OCI-LY7 (cell line): Measurements from ENCODE around the gene CATSPER1. TPM values are rescaled to one million over a fixed set of nuclear protein-coding genes. Genes with fewer than 3 reads are reported as not detected.

ENCODE experiments used
- BruUV-seq: library from RNA; stranded (reverse); fragments of 400-500 nt; replicated peaks from 2 replicates; lab custom pipeline; 2021; lab: Mats Ljungman, UMichigan
- CTCF ChIA-PET: fragments of 300-600 bp; sonication (Branson Sonifier 250); formaldehyde crosslinking; loops from one replicate; lab custom pipeline; 2022; ENCODE audit warnings: antibody characterized with exemption; ENCODE audit not compliant: unreplicated experiment; lab: Charles Lee
- POLR2A ChIA-PET: fragments of 300-600 bp; sonication (Branson Sonifier 250); formaldehyde crosslinking; loops from one replicate; lab custom pipeline; 2022; ENCODE audit warnings: antibody characterized with exemption; lab: Charles Lee
- DNase-seq: peaks from one replicate; pipeline ENCODE4 v3.0.0-alpha.2; 2015; ENCODE audit warnings: low spot score
- H2AFZ ChIP-seq: fragments of 200-600 bp; sonication (generic), shearing (Covaris generic); 2 replicates; pipeline ENCODE4 v1.6.1; 2014; ENCODE audit warnings: mild to moderate bottlenecking, antibody characterized with exemption, low read length, moderate library complexity
- H3K27ac ChIP-seq: fragments of 200-600 bp; sonication (generic); 2 replicates; pipeline ENCODE4 v1.5.1; 2014; ENCODE audit warnings: mixed run types, low read depth, mild to moderate bottlenecking, moderate library complexity, low read length, inconsistent platforms; ENCODE audit not compliant: poor library complexity, severe bottlenecking
- H3K36me3 ChIP-seq: fragments of 200-600 bp; sonication (generic); 2 replicates; pipeline ENCODE4 v1.6.1; 2014; ENCODE audit warnings: mild to moderate bottlenecking, antibody characterized with exemption, low read length, moderate library complexity, mixed read lengths; ENCODE audit not compliant: insufficient read depth
- H3K4me1 ChIP-seq: fragments of 200-600 bp; sonication (generic); 2 replicates; pipeline ENCODE4 v1.5.1; 2014; ENCODE audit warnings: mild to moderate bottlenecking, low read length; ENCODE audit not compliant: insufficient read depth, poor library complexity, severe bottlenecking
- H3K4me2 ChIP-seq: fragments of 200-600 bp; sonication (generic); 2 replicates; pipeline ENCODE4 v1.6.1; 2014; ENCODE audit warnings: mild to moderate bottlenecking, low read length
- H3K4me3 ChIP-seq: fragments of 200-600 bp; sonication (generic); 2 replicates; pipeline ENCODE4 v1.5.1; 2014; ENCODE audit warnings: mild to moderate bottlenecking, low read depth, low read length; ENCODE audit not compliant: poor library complexity, severe bottlenecking
- H3K79me2 ChIP-seq: fragments of 200-600 bp; sonication (generic); 2 replicates; pipeline ENCODE4 v1.6.1; 2016; ENCODE audit warnings: low read depth, mild to moderate bottlenecking, low read length, moderate library complexity, mixed read lengths; ENCODE audit not compliant: insufficient read depth
- H3K9me2 ChIP-seq: fragments of 200-600 bp; sonication (generic); 2 replicates; pipeline ENCODE4 v1.6.1; 2016; ENCODE audit warnings: mild to moderate bottlenecking, low read length, mixed read lengths; ENCODE audit not compliant: insufficient read depth
- H3K9me3 ChIP-seq: fragments of 200-600 bp; sonication (generic); 2 replicates; pipeline ENCODE4 v1.6.1; 2014; ENCODE audit warnings: mild to moderate bottlenecking, mixed run types, low read length, mixed read lengths
- H4K20me1 ChIP-seq: fragments of 200-600 bp; sonication (generic); 2 replicates; pipeline ENCODE4 v1.6.1; 2014; ENCODE audit warnings: mild to moderate bottlenecking, antibody characterized with exemption, low read length, moderate library complexity, mixed read lengths; ENCODE audit not compliant: insufficient read depth
- EZH2phosphoT487 ChIP-seq: fragments of 200-600 bp; sonication (generic); IDR thresholded peaks from 2 replicates; pipeline ENCODE4 v1.6.1; 2018; ENCODE audit warnings: low read depth, borderline replicate concordance, mild to moderate bottlenecking, mixed run types, antibody characterized with exemption, low read length, moderate library complexity, mixed read lengths
- intact Hi-C: fragments of 100-400 bp; cut with micrococcal nuclease; formaldehyde crosslinking; loops from one replicate; pipeline ENCODE4 v1.10.0; 2022; ENCODE audit not compliant: unreplicated experiment
- total RNA-seq, 2 experiments: library from RNA; depleted of rRNA in 1 of 2; stranded (reverse); fragments of >200 nt in 1 of 2; shearing (Covaris generic) in 1 of 2; gene quantifications; 2 replicates each; pipeline ENCODE4 v1.2.3, GENCODE V29; 2014 to 2022
- TF ChIP-seq, protein P1 (sequence below): fragments of 200-600 bp; sonication (generic); conservative IDR thresholded peaks from 2 replicates; pipeline ENCODE4 v1.5.1; 2014; ENCODE audit warnings: mild to moderate bottlenecking, antibody characterized with exemption, low read length, moderate library complexity, mixed read lengths

The CATSPER1 gene
- total RNA-seq, 2 experiments from 2014 or later = not detected

DNA sequence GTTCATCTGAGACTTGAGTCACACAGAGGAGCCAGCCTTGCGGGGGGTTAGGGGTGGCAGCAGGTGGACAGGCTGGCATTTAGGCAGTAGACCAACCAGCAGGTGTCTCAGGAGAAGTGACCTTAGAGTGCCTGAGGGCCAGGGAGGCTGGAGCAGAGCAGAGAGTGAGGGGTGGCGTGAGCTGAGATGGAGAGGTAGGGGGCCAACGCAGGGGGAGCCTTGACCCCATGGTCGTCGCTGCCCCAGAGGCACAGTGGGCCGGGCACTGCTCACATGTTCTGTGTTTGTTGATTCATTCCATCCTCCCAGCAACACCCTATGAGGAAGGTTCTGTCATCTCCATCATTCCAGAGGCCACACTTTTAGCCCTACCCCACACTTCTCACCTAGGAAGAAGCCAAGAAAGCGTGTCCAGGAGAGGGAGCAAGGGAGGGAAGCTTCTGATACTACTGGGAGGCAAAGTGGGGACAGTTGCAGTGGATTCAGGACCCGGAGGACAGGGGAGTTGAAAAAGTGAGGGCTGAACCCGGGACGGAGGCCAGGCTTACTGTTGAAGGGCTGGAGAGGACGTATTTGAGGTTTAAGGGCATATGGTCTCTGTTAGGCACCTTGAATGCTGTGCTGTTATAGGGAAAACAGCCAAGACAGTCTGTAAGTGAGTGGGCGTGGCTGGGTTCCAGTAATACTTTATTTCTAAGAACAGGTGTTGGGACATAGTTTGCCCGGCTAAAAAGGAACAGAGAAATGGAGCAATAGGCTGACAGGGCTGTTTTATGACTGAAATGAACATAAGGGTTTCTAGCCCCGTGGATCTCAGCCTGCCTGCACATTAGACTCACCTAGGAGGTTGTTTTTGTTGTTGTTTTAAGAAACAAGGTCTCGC is 57.4 kb downstream of the CATSPER1 start:
- Histone ChIP-seq H3K36me3 (peaks cover 87% of the 10 kb centered on the region), H3K4me2 (no peak overlapping the region), H3K9me2 (no peaks in the 10 kb centered on the region), H4K20me1 (no peaks in the 10 kb centered on the region), H3K27ac (no peak overlapping the region), H2AFZ (no peak overlapping the region), H3K79me2 (peaks cover 5% of the 10 kb centered on the region; the same call in 1 of the 2 replicates), H3K4me3 (no peak overlapping the region), H3K4me1 (no peaks in the 10 kb centered on the region), H3K9me3 (no peaks in the 10 kb centered on the region)
- ChIA-PET CTCF (no interaction called here), POLR2A (no interaction called here)
- TF ChIP-seq, protein P1, sequence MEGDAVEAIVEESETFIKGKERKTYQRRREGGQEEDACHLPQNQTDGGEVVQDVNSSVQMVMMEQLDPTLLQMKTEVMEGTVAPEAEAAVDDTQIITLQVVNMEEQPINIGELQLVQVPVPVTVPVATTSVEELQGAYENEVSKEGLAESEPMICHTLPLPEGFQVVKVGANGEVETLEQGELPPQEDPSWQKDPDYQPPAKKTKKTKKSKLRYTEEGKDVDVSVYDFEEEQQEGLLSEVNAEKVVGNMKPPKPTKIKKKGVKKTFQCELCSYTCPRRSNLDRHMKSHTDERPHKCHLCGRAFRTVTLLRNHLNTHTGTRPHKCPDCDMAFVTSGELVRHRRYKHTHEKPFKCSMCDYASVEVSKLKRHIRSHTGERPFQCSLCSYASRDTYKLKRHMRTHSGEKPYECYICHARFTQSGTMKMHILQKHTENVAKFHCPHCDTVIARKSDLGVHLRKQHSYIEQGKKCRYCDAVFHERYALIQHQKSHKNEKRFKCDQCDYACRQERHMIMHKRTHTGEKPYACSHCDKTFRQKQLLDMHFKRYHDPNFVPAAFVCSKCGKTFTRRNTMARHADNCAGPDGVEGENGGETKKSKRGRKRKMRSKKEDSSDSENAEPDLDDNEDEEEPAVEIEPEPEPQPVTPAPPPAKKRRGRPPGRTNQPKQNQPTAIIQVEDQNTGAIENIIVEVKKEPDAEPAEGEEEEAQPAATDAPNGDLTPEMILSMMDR = no peak
- no peak for TF ChIP-seq EZH2phosphoT487
- BruUV-seq = no TSS peak
- intact Hi-C loops = no loop called here
- DNase-seq = no peak

DNA sequence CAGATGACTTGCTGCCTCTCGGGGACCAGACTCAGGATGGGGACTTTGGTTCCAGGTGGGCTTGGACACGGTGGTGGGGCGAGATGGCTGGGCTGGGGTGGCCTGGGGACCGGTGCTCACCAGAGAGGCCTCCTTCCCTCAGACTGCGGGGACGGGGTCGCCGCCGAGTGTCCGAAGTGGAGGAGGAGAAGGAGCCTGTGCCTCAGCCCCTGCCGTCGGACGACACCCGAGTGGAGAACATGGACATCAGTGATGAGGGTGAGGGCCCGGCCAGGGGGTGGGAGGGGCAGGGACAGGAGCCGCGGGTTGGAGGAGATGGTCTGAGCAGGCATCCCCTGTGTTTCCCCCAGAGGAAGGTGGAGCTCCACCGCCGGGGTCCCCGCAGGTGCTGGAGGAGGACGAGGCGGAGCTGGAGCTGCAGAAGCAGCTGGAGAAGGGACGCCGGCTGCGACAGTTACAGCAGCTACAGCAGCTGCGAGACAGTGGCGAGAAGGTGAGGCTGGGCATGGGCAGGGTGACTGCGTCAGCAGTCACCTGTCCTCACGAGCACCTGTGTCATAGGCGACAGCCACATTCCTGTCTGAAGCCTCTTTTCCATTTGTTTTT is 58.8 kb downstream of the CATSPER1 start:
- Histone ChIP-seq H3K9me3 (no peaks in the 10 kb centered on the region), H3K79me2 (peaks cover 18% of the 10 kb centered on the region), H3K9me2 (no peaks in the 10 kb centered on the region), H4K20me1 (peaks cover 3% of the 10 kb centered on the region; the same call in 1 of the 2 replicates), H3K4me1 (peaks cover 9% of the 10 kb centered on the region), H3K27ac (no peak overlapping the region), H3K4me2 (no peak overlapping the region), H3K36me3 (peaks cover 74% of the 10 kb centered on the region), H3K4me3 (no peak overlapping the region), H2AFZ (no peak overlapping the region)
- CTCF ChIA-PET = no interaction called here
- POLR2A ChIA-PET = interaction anchor here (0.6 kb wide), 1 partner anchor 32 kb away, joined by 3 read pairs; no protein-coding TSS in a partner anchor
- TF ChIP-seq, protein P1 = no peak
- no peak for TF ChIP-seq EZH2phosphoT487
- intact Hi-C loops = no loop called here
- BruUV-seq = no TSS peak
- DNase-seq = no peak

Other genes starting within 250 kb of the CATSPER1 start
- gene AP5B1, start 245.5 kb downstream of the CATSPER1 start, total RNA-seq (2014; rRNA removed; shearing (Covaris generic)) = 10.2 and 12.9 TPM in 2 replicates
- 23.9 and 25.6 TPM in 2 replicates for gene AP5B1, start 245.5 kb downstream of the CATSPER1 start, total RNA-seq (2022)
- gene OVOL1, start 239.4 kb downstream of the CATSPER1 start, total RNA-seq (2014; rRNA removed; shearing (Covaris generic)) = 0.15 TPM in 1 of 2 replicates, not detected in the other
- not detected in 2 replicates for gene OVOL1, start 239.4 kb downstream of the CATSPER1 start, total RNA-seq (2022)
- not detected in 2 replicates for gene SNX32, start 192.5 kb downstream of the CATSPER1 start, total RNA-seq (2014; rRNA removed; shearing (Covaris generic))
- not detected in 2 replicates for gene SNX32, start 192.5 kb downstream of the CATSPER1 start, total RNA-seq (2022)
- 1,019 and 1,146 TPM in 2 replicates for gene CFL1, start 168.3 kb downstream of the CATSPER1 start, total RNA-seq (2014; rRNA removed; shearing (Covaris generic))
- gene CFL1, start 168.3 kb downstream of the CATSPER1 start, total RNA-seq (2022) = 1,064 and 1,119 TPM in 2 replicates
- 110 and 130 TPM in 2 replicates for gene MUS81, start 166.0 kb downstream of the CATSPER1 start, total RNA-seq (2014; rRNA removed; shearing (Covaris generic))
- gene MUS81, start 166.0 kb downstream of the CATSPER1 start, total RNA-seq (2022) = 94.2 and 102 TPM in 2 replicates
- gene EFEMP2, start 153.7 kb downstream of the CATSPER1 start, total RNA-seq (2014; rRNA removed; shearing (Covaris generic)) = 6.1 and 7.2 TPM in 2 replicates
- 7.6 and 8.9 TPM in 2 replicates for gene EFEMP2, start 153.7 kb downstream of the CATSPER1 start, total RNA-seq (2022)
- gene CTSW, start 146.6 kb downstream of the CATSPER1 start, total RNA-seq (2014; rRNA removed; shearing (Covaris generic)) = not detected in 2 replicates
- not detected in 2 replicates for gene CTSW, start 146.6 kb downstream of the CATSPER1 start, total RNA-seq (2022)
- gene FIBP, start 138.0 kb downstream of the CATSPER1 start, total RNA-seq (2014; rRNA removed; shearing (Covaris generic)) = 133 and 184 TPM in 2 replicates
- 89.4 and 97.3 TPM in 2 replicates for gene FIBP, start 138.0 kb downstream of the CATSPER1 start, total RNA-seq (2022)
- gene CCDC85B, start 135.8 kb downstream of the CATSPER1 start, total RNA-seq (2014; rRNA removed; shearing (Covaris generic)) = 72.7 and 76.7 TPM in 2 replicates
- gene CCDC85B, start 135.8 kb downstream of the CATSPER1 start, total RNA-seq (2022) = 49.0 and 64.1 TPM in 2 replicates
- 0.88 TPM in 1 of 2 replicates, not detected in the other for gene FOSL1, start 126.1 kb downstream of the CATSPER1 start, total RNA-seq (2014; rRNA removed; shearing (Covaris generic))
- gene FOSL1, start 126.1 kb downstream of the CATSPER1 start, total RNA-seq (2022) = 0.52 TPM in 1 of 2 replicates, not detected in the other
- gene C11orf68, start 107.4 kb downstream of the CATSPER1 start, total RNA-seq (2014; rRNA removed; shearing (Covaris generic)) = 10.7 and 11.7 TPM in 2 replicates
- 26.2 and 28.1 TPM in 2 replicates for gene C11orf68, start 107.4 kb downstream of the CATSPER1 start, total RNA-seq (2022)
- gene DRAP1, start 107.1 kb downstream of the CATSPER1 start, total RNA-seq (2014; rRNA removed; shearing (Covaris generic)) = 93.2 and 110 TPM in 2 replicates
- gene DRAP1, start 107.1 kb downstream of the CATSPER1 start, total RNA-seq (2022) = 68.2 and 81.2 TPM in 2 replicates
- not detected in 2 replicates for gene TSGA10IP, start 81.0 kb downstream of the CATSPER1 start, total RNA-seq (2014; rRNA removed; shearing (Covaris generic))
- gene TSGA10IP, start 81.0 kb downstream of the CATSPER1 start, total RNA-seq (2022) = not detected in 2 replicates
- gene SART1, start 64.7 kb downstream of the CATSPER1 start, total RNA-seq (2014; rRNA removed; shearing (Covaris generic)) = 50.4 and 93.8 TPM in 2 replicates
- gene SART1, start 64.7 kb downstream of the CATSPER1 start, total RNA-seq (2022) = 55.5 and 57.8 TPM in 2 replicates
- gene EIF1AD, start 24.3 kb downstream of the CATSPER1 start, total RNA-seq (2014; rRNA removed; shearing (Covaris generic)) = 51.1 and 65.9 TPM in 2 replicates
- gene EIF1AD, start 24.3 kb downstream of the CATSPER1 start, total RNA-seq (2022) = 55.5 and 63.2 TPM in 2 replicates
- gene BANF1, start 24.0 kb downstream of the CATSPER1 start, total RNA-seq (2014; rRNA removed; shearing (Covaris generic)) = 70.6 and 82.2 TPM in 2 replicates
- 317 and 327 TPM in 2 replicates for gene BANF1, start 24.0 kb downstream of the CATSPER1 start, total RNA-seq (2022)
- not detected in 2 replicates for gene CST6, start 14.5 kb downstream of the CATSPER1 start, total RNA-seq (2014; rRNA removed; shearing (Covaris generic))
- gene CST6, start 14.5 kb downstream of the CATSPER1 start, total RNA-seq (2022) = not detected in 2 replicates
- not detected in 2 replicates for gene GAL3ST3, start 22.7 kb upstream of the CATSPER1 start, total RNA-seq (2014; rRNA removed; shearing (Covaris generic))
- gene GAL3ST3, start 22.7 kb upstream of the CATSPER1 start, total RNA-seq (2022) = not detected in 2 replicates
- gene SF3B2, start 25.9 kb upstream of the CATSPER1 start, total RNA-seq (2014; rRNA removed; shearing (Covaris generic)) = 185 and 191 TPM in 2 replicates
- 251 and 260 TPM in 2 replicates for gene SF3B2, start 25.9 kb upstream of the CATSPER1 start, total RNA-seq (2022)
- 21.2 and 23.7 TPM in 2 replicates for gene PACS1, start 43.8 kb upstream of the CATSPER1 start, total RNA-seq (2014; rRNA removed; shearing (Covaris generic))
- 50.5 and 52.5 TPM in 2 replicates for gene PACS1, start 43.8 kb upstream of the CATSPER1 start, total RNA-seq (2022)
- 19.8 and 22.1 TPM in 2 replicates for gene KLC2, start 231.2 kb upstream of the CATSPER1 start, total RNA-seq (2014; rRNA removed; shearing (Covaris generic))
- 43.6 and 55.2 TPM in 2 replicates for gene KLC2, start 231.2 kb upstream of the CATSPER1 start, total RNA-seq (2022)
- gene RAB1B, start 242.2 kb upstream of the CATSPER1 start, total RNA-seq (2014; rRNA removed; shearing (Covaris generic)) = 69.2 and 77.7 TPM in 2 replicates
- 81.8 and 88.1 TPM in 2 replicates for gene RAB1B, start 242.2 kb upstream of the CATSPER1 start, total RNA-seq (2022)